ENCODE data around the gene USHBP1. TPM values are rescaled to one million over a fixed set of nuclear protein-coding genes. Genes with fewer than 3 reads are reported as not detected.

Gene USHBP1
- total RNA-seq, 4 donors from 2014 or later: 0.80 to 3.0 (median 2.0) TPM

DNA sequence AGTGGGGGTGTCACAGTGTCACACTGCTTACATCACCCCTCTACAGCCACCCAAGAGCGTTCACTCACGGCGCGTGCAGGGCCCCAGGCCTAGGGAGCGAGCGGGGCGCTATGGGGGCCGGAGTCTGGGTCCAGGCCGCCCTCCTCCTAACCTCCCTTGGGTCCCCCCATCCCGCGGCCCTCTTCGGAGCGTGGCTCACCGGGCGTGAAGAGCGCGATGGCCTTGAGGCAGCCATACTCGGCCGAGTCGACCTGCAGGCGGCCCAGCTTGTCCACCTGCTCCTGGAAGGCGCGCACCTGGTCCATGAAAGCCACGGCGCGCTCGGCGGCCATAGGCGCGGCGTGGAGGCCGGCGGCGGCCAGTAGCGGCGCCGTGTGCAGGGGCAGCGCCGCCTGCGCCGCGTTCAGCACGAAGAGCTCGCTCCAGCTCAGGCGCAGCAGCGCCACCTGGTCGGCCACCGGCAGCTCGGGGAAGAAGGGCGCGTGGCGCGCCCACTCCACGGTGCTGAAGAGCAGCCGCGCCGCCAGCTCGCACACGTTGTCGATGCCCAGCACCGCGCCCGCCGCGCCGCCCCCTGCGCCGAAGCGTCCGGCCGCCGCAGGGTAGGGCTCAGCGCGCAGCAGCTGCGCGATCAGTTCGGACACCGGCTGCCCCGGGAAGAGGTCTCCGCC, 29.1 kb downstream of the USHBP1 start:
- intact Hi-C loops (cut with DNase I; ENCODE audit: low total_unique reads): no loop called here
- no peak for TF ChIP-seq POLR2A (IDR thresholded peaks at IDR 0.05)
- TF ChIP-seq, protein P1, sequence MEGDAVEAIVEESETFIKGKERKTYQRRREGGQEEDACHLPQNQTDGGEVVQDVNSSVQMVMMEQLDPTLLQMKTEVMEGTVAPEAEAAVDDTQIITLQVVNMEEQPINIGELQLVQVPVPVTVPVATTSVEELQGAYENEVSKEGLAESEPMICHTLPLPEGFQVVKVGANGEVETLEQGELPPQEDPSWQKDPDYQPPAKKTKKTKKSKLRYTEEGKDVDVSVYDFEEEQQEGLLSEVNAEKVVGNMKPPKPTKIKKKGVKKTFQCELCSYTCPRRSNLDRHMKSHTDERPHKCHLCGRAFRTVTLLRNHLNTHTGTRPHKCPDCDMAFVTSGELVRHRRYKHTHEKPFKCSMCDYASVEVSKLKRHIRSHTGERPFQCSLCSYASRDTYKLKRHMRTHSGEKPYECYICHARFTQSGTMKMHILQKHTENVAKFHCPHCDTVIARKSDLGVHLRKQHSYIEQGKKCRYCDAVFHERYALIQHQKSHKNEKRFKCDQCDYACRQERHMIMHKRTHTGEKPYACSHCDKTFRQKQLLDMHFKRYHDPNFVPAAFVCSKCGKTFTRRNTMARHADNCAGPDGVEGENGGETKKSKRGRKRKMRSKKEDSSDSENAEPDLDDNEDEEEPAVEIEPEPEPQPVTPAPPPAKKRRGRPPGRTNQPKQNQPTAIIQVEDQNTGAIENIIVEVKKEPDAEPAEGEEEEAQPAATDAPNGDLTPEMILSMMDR (IDR thresholded peaks at IDR 0.05): no peak
- H3K4me3 ChIP-seq (ENCODE audit: low read depth, poor library complexity, severe bottlenecking): no peak overlapping the region
- no peak for DNase-seq (ENCODE audit: low spot score in 2 of 2)
- WGBS, 2 donors: 30 to 37% methylated on average over 7 to 18 of the region's 80 CpGs

DNA sequence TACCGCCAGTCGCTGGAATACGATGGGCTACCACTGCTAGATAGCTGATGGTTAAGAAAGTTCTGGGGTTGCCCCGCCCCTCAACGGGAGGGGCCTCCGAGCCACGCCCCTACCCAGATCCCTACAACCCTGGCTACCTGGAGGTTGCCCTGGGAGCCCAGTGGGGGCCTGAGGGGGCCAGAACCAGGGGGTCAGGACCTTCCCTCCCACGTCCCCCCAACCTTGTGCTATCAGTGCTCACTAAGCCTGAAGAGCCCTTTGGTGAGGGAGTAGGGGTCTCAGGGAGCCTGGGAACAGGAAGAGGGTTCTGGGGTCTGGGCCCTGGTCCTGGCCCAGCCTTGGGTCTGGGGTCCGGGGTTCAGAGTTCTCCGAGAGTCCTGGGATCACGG, 29.6 kb downstream of the USHBP1 start:
- DNase-seq (ENCODE audit: low spot score in 2 of 2): no peak
- H3K4me3 ChIP-seq (ENCODE audit: low read depth, poor library complexity, severe bottlenecking): no peak overlapping the region
- TF ChIP-seq POLR2A (IDR thresholded peaks at IDR 0.05): no peak
- TF ChIP-seq, protein P1 (IDR thresholded peaks at IDR 0.05): no peak
- 23 to 35% methylated on average over 10 to 11 of the region's 11 CpGs for WGBS, 2 donors
- intact Hi-C loops (cut with DNase I; ENCODE audit: low total_unique reads): no loop called here

DNA sequence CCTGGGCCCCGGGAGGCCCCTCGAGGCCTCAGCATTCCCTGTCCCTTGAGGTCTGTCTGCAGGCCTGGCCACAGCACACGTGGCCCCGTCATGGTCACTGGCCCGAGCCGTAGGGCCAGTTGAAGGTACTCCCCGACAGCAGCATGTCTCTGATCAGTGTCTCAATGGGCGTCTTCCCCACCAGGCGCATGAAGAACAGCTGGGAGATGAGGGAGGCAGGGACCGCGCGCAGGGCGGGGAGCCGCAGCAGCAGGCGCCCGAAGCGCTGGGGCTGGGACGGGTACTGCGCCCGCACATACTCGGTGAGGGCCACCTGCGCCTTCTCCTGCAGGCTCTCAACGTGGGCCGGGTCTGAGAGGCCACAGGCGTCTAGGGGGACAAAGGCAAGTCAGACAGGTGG, 32.3 kb downstream of the USHBP1 start:
- no peak overlapping the region for H3K4me3 ChIP-seq (ENCODE audit: low read depth, poor library complexity, severe bottlenecking)
- intact Hi-C loops (cut with DNase I; ENCODE audit: low total_unique reads): no loop called here
- WGBS, 2 donors: 89 to 94% methylated on average over 25 of the region's 25 CpGs
- no peak for TF ChIP-seq POLR2A (IDR thresholded peaks at IDR 0.05)
- TF ChIP-seq, protein P1 (IDR thresholded peaks at IDR 0.05): no peak
- DNase-seq (ENCODE audit: low spot score in 2 of 2): no peak

DNA sequence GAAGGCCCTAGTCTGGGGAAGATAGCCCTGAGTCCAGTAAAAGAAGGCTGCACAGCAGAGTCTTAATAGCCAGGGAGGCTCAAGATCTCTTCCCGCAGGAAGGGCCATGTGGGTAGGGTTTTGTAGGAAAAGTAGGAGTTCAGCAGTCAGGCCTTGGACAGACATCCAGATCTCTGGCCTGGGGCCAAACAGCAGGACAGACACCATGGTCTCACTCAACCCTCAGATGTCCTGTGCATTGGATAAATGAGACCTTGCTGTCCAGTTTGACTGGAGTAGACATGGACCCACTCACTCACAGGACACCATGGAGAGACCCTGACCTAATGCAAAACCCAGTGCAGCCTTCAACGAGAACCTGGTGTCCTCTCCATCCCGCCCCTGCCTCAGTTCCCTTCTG, 34.7 kb downstream of the USHBP1 start:
- WGBS, 2 donors: 96 to 100% methylated on average over 3 of the region's 3 CpGs
- DNase-seq (ENCODE audit: low spot score in 2 of 2): peak in 1 of 2 donors; percentile 82
- intact Hi-C loops (cut with DNase I; ENCODE audit: low total_unique reads): no loop called here
- TF ChIP-seq, protein P1 (IDR thresholded peaks at IDR 0.05): no peak
- TF ChIP-seq POLR2A (IDR thresholded peaks at IDR 0.05): no peak
- H3K4me3 ChIP-seq (ENCODE audit: low read depth, poor library complexity, severe bottlenecking): no peak overlapping the region

DNA sequence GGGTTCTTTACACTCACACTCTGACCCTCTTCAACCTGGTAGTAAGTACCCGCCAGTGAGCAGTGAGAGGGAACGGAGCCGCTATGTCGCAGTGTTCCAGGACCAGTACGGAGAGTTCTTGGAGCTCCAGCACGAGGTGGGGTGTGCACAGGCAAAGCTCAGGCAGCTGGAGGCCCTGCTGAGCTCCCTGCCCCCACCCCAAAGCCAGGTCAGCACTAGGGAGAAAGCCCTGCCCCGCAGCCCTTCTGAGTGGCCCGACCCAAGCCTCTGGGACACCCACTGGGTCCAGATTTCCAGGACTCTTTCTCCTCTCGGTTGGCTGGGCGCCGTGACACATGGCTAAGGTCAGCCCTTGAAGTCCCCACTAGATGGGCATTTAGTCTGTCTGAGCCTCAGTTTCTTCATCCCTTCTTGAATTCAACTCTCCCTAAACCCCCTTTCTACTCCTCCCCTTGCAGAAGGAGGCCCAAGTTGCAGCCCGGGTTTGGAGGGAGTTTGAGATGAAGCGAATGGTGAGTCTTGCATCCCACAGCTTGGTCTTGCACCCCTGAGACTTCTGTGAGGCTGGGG, 36.7 kb downstream of the USHBP1 start:
- no peak for DNase-seq (ENCODE audit: low spot score in 2 of 2)
- 79 to 83% methylated on average over 13 of the region's 13 CpGs for WGBS, 2 donors
- intact Hi-C loops (cut with DNase I; ENCODE audit: low total_unique reads): no loop called here
- TF ChIP-seq, protein P1 (IDR thresholded peaks at IDR 0.05): no peak
- no peak for TF ChIP-seq POLR2A (IDR thresholded peaks at IDR 0.05)
- no peak overlapping the region for H3K4me3 ChIP-seq (ENCODE audit: low read depth, poor library complexity, severe bottlenecking)

All from lower leg skin (tissue), 4 donors.